GM12865 (cell line): ENCODE results near the gene GPR148.

Experiments used
- DNase-seq: peaks from one replicate; pipeline ENCODE4 v3.0.0; 2010; ENCODE audit warnings: low read depth
- H3K4me3 ChIP-seq: 2 replicates; pipeline ENCODE4 v1.5.1; 2011; ENCODE audit warnings: mild to moderate bottlenecking, low read depth, low read length, control low read depth
- TF ChIP-seq, protein P1 (sequence below): IDR thresholded peaks from 2 replicates; pipeline ENCODE4 v1.5.1; 2011; ENCODE audit warnings: low read length, control low read depth, low read depth, inconsistent platforms; ENCODE audit not compliant: insufficient read depth; ENCODE audit errors: missing control alignments

GPR148 gene

DNA sequence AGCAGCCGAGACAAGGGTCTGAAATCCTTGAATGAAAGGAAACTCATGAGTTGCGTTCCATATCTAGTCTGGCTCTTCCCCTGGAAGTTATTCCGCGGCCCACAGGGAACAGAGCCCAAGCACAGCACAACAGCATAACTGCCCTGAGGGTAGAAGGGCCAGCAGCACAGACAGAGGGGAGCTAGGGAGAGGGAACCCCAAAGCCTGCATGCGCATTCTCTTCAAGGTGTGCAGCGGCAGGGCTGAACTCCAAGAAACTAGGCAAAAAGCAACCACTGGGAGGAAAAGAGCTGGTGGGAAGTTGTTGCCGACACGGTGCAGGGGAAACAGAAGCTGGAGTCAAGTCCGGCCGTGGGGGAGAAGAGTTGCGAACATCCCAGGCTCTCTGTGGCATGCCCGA lies 11.8 kb downstream of the GPR148 start:
- TF ChIP-seq, protein P1, sequence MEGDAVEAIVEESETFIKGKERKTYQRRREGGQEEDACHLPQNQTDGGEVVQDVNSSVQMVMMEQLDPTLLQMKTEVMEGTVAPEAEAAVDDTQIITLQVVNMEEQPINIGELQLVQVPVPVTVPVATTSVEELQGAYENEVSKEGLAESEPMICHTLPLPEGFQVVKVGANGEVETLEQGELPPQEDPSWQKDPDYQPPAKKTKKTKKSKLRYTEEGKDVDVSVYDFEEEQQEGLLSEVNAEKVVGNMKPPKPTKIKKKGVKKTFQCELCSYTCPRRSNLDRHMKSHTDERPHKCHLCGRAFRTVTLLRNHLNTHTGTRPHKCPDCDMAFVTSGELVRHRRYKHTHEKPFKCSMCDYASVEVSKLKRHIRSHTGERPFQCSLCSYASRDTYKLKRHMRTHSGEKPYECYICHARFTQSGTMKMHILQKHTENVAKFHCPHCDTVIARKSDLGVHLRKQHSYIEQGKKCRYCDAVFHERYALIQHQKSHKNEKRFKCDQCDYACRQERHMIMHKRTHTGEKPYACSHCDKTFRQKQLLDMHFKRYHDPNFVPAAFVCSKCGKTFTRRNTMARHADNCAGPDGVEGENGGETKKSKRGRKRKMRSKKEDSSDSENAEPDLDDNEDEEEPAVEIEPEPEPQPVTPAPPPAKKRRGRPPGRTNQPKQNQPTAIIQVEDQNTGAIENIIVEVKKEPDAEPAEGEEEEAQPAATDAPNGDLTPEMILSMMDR, result no peak
- no peak overlapping the region for H3K4me3 ChIP-seq
- no peak for DNase-seq

DNA sequence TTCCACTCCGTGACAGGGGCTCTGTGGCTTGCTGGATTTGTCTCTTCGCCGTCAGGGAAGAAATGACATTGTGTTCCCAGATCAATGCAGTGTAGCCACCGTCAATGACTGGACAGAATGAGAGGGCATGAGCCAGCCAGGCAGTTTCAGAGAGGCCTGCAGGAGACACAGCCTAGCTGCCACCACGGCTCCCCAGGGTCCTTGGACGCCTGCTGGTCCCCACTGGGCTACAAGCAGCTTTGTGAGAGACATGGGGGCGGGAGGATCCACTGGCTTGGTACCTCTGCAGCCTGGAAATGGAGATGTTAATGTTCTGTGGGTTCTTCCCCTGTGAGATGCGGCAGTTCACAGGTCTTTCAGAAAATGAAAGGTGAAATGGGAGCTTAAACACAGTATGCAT lies 14.4 kb downstream of the GPR148 start:
- no peak for DNase-seq
- no peak overlapping the region for H3K4me3 ChIP-seq
- TF ChIP-seq, protein P1, result no peak

DNA sequence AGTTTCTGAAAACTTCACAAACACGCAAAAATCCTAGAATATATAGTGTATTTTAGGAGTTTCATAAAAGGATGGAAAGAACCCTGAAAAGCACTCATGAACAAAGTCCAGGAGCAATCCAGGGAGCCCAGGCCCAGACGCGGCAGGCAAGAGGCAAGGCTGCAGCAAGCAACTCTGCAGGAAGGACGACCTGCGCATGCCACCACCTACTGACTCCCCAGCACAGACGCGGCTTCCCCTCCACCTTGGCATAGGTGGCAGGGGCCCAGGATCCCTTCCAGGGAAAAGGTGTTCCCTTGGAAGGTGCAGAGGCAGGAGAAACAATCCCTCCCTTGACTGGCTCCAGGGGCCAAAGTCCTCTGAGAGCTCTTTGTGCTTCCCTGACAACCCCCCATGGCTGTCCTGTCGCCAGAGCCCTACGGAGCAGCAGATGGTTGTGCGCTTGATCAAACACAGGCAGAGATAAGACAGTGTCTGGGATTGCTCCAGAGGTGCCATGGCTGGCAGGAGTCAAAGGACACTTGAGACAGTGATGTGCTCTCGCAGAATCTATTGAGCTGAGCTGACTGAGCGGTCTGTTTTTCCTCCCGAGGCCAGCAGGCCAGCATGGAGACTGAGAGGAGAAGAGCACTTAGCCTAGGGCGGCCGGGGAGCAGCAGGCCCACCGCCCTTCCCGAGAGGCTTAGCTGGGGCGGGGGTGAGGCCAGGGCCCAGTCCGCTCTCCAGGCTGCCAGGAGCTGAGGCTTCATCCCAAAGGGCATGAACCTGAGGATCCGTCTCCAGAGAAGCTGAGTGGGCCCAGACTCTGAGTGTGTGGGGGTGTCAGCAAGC lies 15.6 kb downstream of the GPR148 start:
- H3K4me3 ChIP-seq, result no peak overlapping the region
- TF ChIP-seq, protein P1, result no peak
- no peak for DNase-seq

DNA sequence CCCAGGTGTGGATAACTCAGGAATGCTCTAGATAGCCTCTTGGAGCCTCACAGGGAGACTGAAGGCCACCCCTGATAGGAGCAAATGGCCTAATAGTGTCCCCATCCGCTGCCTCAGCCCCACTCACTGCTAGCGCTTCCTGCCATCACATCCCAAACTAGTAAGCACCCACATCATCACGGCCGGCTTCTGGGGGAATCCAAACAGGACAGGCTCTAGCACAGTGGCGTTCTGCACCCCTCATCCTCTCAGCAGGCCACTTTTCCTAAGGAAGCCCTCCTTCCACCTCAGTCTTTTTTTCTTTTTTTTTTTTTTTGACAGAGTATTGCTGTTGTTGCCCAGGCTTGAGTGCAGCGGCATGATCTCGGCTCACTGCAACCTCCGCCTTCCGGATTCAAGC lies 20.2 kb downstream of the GPR148 start:
- TF ChIP-seq, protein P1, result no peak
- H3K4me3 ChIP-seq, result no peak overlapping the region
- no peak for DNase-seq

DNA sequence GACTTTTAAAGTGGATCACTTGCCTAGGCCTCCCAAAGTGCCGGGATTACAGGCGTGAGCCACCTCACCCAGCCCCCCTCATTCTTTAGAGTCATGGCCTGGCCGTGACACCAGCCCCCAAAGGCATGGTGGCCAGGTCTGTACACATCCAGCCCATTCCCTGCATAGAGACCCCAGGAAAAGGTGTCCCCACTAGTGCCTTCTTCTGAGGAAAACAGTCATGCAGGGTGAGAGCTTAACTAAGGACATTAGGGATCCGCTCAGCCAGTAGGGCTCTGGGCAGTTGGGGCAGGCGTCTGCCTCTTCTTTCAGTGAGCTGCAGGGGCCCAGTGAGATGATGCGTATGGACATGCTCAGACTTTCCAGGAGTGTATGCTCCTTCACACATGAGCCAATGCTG lies 20.8 kb downstream of the GPR148 start:
- TF ChIP-seq, protein P1, result no peak

DNA sequence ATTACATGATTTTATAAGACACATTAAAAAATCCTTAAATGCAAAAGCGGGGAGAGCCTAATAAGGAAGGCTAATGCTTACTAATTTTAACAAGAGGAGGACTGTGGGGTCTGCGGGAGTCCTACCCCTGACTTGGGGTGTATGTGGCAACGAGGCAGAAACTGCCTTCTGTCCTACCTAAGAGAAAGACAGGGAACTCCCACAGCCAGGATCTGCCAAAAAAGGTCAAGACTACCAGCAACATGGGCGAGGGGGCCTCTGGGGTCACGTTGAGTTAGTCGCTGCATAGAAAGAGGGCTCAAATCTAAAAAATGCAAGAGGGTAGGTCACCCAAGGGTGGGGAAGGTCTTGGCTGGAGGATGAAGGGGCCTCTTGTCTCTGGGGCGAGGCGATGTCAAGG lies 25.9 kb downstream of the GPR148 start:
- no peak overlapping the region for H3K4me3 ChIP-seq
- DNase-seq, result no peak
- TF ChIP-seq, protein P1, result no peak

More for the DNA sequence above, 20.8 kb downstream of the GPR148 start:
- H3K4me3 ChIP-seq, result no peak overlapping the region
- no peak for DNase-seq
